ENCODE data around the gene CMC2.

- TF ChIP-seq CTCF (conservative IDR thresholded peaks at IDR 0.05) (no peak), EZH2 (IDR thresholded peaks at IDR 0.05; ENCODE audit: low read depth) (no peak)
Observed at GRCh38 chr16:81036751-81037350, 30.2 kb upstream of the CMC2 start.

Measured in PC-9 (cell line).